ENCODE data around the gene TIGD7. TPM values are rescaled to one million over a fixed set of nuclear protein-coding genes. Genes with fewer than 3 reads are reported as not detected.

Gene TIGD7
- total RNA-seq, 4 donors from 2014 or later: 1.2 to 14.9 (median 2.9) TPM

DNA sequence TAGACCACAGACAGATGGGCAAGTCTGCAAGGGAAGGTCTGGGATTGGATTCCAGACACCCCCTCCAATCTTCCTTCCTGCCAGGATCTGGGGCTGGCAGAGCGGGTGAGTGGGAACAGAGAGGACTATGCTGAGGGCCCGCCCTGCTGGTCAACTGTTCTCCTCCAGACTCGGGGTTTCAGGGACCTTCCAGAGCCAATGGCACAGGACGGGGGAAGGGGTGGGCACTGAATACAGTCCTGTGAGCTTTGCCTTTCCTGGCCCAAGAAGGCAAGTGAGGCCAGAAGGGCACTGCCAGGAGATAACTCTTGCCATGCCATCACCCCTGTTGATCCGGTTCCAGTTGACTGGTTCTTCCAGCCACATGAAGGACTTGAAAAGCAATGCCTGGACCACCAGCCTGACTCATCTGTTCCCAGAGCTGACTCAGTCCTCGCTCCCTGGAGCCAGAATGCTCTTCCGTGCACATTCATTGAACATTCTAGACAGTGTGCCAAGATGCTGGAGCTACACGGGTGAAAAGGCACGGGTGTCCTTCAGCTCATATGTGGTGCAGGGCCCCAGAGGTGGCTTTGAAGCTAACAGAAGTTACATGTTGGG lies 48.3 kb downstream of the TIGD7 start:
- H3K9me3 ChIP-seq: no peaks in the 10 kb centered on the region
- no peak overlapping the region for H3K27ac ChIP-seq
- H3K4me3 ChIP-seq: no peak overlapping the region
- H3K4me1 ChIP-seq: no peaks in the 10 kb centered on the region
- TF ChIP-seq, protein P1, sequence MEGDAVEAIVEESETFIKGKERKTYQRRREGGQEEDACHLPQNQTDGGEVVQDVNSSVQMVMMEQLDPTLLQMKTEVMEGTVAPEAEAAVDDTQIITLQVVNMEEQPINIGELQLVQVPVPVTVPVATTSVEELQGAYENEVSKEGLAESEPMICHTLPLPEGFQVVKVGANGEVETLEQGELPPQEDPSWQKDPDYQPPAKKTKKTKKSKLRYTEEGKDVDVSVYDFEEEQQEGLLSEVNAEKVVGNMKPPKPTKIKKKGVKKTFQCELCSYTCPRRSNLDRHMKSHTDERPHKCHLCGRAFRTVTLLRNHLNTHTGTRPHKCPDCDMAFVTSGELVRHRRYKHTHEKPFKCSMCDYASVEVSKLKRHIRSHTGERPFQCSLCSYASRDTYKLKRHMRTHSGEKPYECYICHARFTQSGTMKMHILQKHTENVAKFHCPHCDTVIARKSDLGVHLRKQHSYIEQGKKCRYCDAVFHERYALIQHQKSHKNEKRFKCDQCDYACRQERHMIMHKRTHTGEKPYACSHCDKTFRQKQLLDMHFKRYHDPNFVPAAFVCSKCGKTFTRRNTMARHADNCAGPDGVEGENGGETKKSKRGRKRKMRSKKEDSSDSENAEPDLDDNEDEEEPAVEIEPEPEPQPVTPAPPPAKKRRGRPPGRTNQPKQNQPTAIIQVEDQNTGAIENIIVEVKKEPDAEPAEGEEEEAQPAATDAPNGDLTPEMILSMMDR (IDR thresholded peaks at IDR 0.05): no peak
- no peak for TF ChIP-seq POLR2A (IDR thresholded peaks at IDR 0.05)
- no peak for DNase-seq
- H3K27me3 ChIP-seq: no peaks in the 10 kb centered on the region
- no peaks in the 10 kb centered on the region for H3K36me3 ChIP-seq

DNA sequence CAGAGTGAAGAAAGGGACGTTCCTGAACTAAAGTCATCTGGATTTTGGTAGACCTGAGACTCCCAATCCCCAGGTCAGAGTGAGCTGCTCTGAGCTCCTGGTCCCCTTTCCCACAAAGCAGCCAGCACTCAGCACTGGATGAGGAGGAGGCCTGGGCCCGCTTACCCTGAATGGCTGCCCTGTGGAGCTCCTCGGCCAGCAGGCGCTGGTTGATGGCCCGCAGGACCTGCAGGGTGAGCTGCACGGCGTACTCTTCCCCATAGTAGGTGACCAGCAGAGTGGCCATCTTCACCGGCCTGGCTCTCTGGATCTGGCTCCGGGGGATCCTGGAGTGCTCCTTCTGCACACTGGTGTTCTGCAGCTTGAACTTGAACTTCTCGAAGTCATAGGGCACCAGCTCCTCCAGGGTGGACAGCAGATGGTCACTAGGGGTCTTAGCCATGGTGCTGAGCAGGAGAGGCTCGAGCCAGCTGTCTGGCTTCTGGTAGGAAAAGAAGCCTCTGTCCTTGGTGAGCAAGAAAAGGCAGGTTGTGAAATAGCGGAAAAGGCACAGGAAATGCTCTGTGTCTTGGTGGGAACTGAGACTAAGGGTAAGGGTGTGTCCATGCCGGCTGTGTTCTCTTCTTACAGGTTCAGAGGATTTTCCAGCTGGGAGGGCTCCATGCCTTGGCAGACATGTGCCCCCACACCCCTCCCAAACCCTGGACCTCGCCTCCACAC lies 48.9 kb downstream of the TIGD7 start, which contains the start of gene MEFV:
MEFV (minus strand) TSS at position 488 of the 720 bp plus-strand sequence; CDS start at position 442, 46 bp downstream.
- no peak for TF ChIP-seq POLR2A (IDR thresholded peaks at IDR 0.05)
- TF ChIP-seq, protein P1 (IDR thresholded peaks at IDR 0.05): no peak
- no peak within 1 kb of the TSS for H3K27ac ChIP-seq
- peak within 1 kb of the TSS in 1 of 4 donors; percentile 24 for H3K4me3 ChIP-seq
- H3K4me1 ChIP-seq: no peaks in the 10 kb centered on the region
- no peaks in the 10 kb centered on the region for H3K36me3 ChIP-seq
- DNase-seq: no peak
- H3K27me3 ChIP-seq: no peaks in the 10 kb centered on the region
- H3K9me3 ChIP-seq: no peaks in the 10 kb centered on the region

DNA sequence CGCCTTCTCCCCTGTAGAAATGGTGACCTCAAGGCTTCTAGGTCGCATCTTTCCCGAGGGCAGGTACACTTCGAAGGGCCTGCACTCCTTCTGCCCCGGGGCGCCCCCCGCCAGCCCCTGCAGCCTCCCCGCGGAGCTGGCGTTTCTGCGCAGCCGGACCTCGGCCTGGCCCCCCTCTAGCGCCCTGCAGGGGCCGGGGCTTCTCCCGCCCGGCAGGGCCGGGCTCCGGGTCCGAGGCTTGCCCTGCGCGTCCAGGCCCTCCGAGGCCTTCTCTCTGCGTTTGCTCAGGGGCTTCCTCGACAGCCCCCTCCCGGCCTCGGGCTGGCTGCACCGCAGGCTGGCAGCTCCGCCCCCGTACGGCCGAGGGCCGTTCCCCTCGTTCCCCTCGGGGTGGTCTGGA lies 50.9 kb downstream of the TIGD7 start:
- Histone ChIP-seq H3K9me3 (no peaks in the 10 kb centered on the region), H3K27ac (no peak overlapping the region), H3K27me3 (no peaks in the 10 kb centered on the region), H3K36me3 (no peaks in the 10 kb centered on the region), H3K4me3 (no peak overlapping the region), H3K4me1 (no peaks in the 10 kb centered on the region)
- DNase-seq: no peak
- TF ChIP-seq, protein P1 (IDR thresholded peaks at IDR 0.05): no peak
- no peak for TF ChIP-seq POLR2A (IDR thresholded peaks at IDR 0.05)

DNA sequence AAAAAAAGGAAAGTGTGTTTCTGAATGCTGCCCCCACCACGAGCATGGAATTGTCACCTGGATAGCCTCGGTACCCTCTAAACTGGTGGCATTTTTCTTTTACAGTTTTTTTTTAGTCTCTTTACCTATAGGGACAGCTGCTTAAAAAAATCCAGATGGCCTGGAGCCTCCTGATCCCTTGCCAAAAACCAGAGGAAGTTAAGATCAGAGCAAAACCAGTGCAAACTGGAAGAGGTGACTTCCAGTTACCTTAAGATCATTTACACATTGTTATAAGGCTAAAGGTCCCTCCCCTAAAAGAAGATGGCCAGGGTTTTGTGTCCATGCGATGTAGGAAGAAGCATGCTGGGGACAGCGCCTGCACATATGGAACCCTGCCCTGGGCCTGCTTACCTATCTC lies 52.3 kb downstream of the TIGD7 start:
- no peaks in the 10 kb centered on the region for H3K9me3 ChIP-seq
- H3K36me3 ChIP-seq: no peaks in the 10 kb centered on the region
- TF ChIP-seq, protein P1 (IDR thresholded peaks at IDR 0.05): no peak
- no peak for TF ChIP-seq POLR2A (IDR thresholded peaks at IDR 0.05)
- no peaks in the 10 kb centered on the region for H3K27me3 ChIP-seq
- no peak for DNase-seq
- no peak overlapping the region for H3K27ac ChIP-seq
- H3K4me3 ChIP-seq: no peak overlapping the region
- H3K4me1 ChIP-seq: no peaks in the 10 kb centered on the region

DNA sequence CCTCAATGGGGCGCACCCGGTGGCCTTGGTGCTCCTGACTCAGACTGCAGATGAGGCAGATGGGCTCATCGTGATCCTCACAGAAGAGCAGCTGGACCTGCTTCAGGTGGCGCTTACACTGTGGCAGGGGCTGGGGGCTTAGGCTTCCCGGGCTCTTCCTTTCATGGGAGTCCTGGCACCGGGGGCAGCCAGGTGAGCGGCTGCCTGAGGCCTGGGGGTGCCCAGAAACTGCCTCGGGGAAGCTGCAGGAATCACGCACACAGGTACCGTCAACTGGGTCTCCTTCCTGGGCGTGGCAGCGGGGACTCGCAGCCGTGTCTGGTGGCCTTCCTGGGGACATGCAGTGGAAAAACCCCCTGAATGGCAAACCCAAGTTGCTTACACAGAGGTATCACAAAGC lies 55.8 kb downstream of the TIGD7 start:
- peak in 1 of 3 donors; percentile 26 for DNase-seq
- H3K36me3 ChIP-seq: no peaks in the 10 kb centered on the region
- no peak overlapping the region for H3K4me3 ChIP-seq
- TF ChIP-seq POLR2A (IDR thresholded peaks at IDR 0.05): no peak
- TF ChIP-seq, protein P1 (IDR thresholded peaks at IDR 0.05): no peak
- H3K4me1 ChIP-seq: no peaks in the 10 kb centered on the region
- H3K27ac ChIP-seq: no peak overlapping the region
- no peaks in the 10 kb centered on the region for H3K9me3 ChIP-seq
- no peaks in the 10 kb centered on the region for H3K27me3 ChIP-seq
